Hepatocyte (in vitro differentiated cells): ENCODE measurements around the gene FOXM1. TPM values are rescaled to one million over a fixed set of nuclear protein-coding genes. Genes with fewer than 3 reads are reported as not detected.

Experiments
- DNase-seq: peaks from one replicate; pipeline ENCODE4 v3.0.0-alpha.2; 2016; ENCODE audit warnings: low spot score
- H2AFZ ChIP-seq: fragments of 200-600 bp; sonication (generic); 2 replicates; pipeline ENCODE4 v1.6.0; 2016; ENCODE audit warnings: antibody characterized with exemption, mild to moderate bottlenecking
- H3K27ac ChIP-seq: fragments of 200-600 bp; sonication (generic); 2 replicates; pipeline ENCODE4 v1.5.1; 2016; ENCODE audit warnings: mild to moderate bottlenecking
- H3K27me3 ChIP-seq: fragments of 200-600 bp; sonication (generic); 2 replicates; pipeline ENCODE4 v1.6.1; 2016
- H3K36me3 ChIP-seq: fragments of 200-600 bp; sonication (generic); replicated peaks from 2 replicates; pipeline ENCODE4 v1.5.1; 2016; ENCODE audit warnings: low read depth; ENCODE audit not compliant: insufficient read depth
- H3K4me1 ChIP-seq: fragments of 200-600 bp; sonication (generic); 2 replicates; pipeline ENCODE4 v1.5.1; 2016; ENCODE audit warnings: mild to moderate bottlenecking, moderate library complexity; ENCODE audit not compliant: insufficient read depth
- H3K4me2 ChIP-seq: fragments of 200-600 bp; sonication (generic); 2 replicates; pipeline ENCODE4 v1.6.0; 2016
- H3K4me3 ChIP-seq: fragments of 200-600 bp; sonication (generic); 2 replicates; pipeline ENCODE4 v1.5.1; 2016; ENCODE audit warnings: mild to moderate bottlenecking
- H3K79me2 ChIP-seq: fragments of 200-600 bp; sonication (generic); 2 replicates; pipeline ENCODE4 v1.6.0; 2017; ENCODE audit warnings: mild to moderate bottlenecking
- H3K9me2 ChIP-seq: fragments of 200-600 bp; sonication (generic); replicated peaks from 2 replicates; pipeline ENCODE4 v1.6.0; 2017; ENCODE audit warnings: mild to moderate bottlenecking; ENCODE audit not compliant: insufficient read depth
- H3K9me3 ChIP-seq: fragments of 200-600 bp; sonication (generic); 2 replicates; pipeline ENCODE4 v1.5.1; 2016; ENCODE audit warnings: low read depth, mild to moderate bottlenecking
- H4K20me1 ChIP-seq: fragments of 200-600 bp; sonication (generic); 2 replicates; pipeline ENCODE4 v1.6.0; 2016; ENCODE audit warnings: mild to moderate bottlenecking; ENCODE audit not compliant: insufficient read depth, poor library complexity, severe bottlenecking
- CTCF ChIP-seq: fragments of 200-600 bp; sonication (generic); IDR thresholded peaks from 2 replicates; pipeline ENCODE4 v1.5.1; 2016; ENCODE audit warnings: antibody characterized with exemption, mild to moderate bottlenecking; ENCODE audit not compliant: poor library complexity
- EZH2 ChIP-seq: fragments of 200-600 bp; sonication (generic); IDR thresholded peaks from 2 replicates; pipeline ENCODE4 v1.6.1; 2016; ENCODE audit warnings: antibody characterized with exemption, mild to moderate bottlenecking, borderline replicate concordance
- EZH2phosphoT487 ChIP-seq: fragments of 200-600 bp; sonication (generic); IDR thresholded peaks from one replicate; pipeline ENCODE4 v1.6.1; 2018; ENCODE audit warnings: antibody characterized with exemption, mild to moderate bottlenecking, low read depth, moderate library complexity; ENCODE audit not compliant: unreplicated experiment, severe bottlenecking
- WGBS: methylation state at CpG from one replicate; pipeline ENCODE4 v1.1.6; 2016; ENCODE audit warnings: low lambda C conversion rate; ENCODE audit errors: missing lambda C conversion rate; 5-methylcytosine and 5-hydroxymethylcytosine counted together
- polyA plus RNA-seq: library from polyadenylated mRNA; unstranded; fragments of >200 nt; fragmentation: Nextera tagmentation; extraction: Ambion mirVana; gene quantifications from 2 replicates; pipeline ENCODE4 v1.2.1, GENCODE V29; 2016
- total RNA-seq: library from RNA; depleted of rRNA; stranded (reverse); fragments of >200 nt; gene quantifications from 2 replicates; pipeline ENCODE4 v1.2.3, GENCODE V29; 2014

The FOXM1 gene
- total and polyA plus RNA-seq, 2 experiments from 2014 or later: 6.8 to 11.0 TPM

DNA sequence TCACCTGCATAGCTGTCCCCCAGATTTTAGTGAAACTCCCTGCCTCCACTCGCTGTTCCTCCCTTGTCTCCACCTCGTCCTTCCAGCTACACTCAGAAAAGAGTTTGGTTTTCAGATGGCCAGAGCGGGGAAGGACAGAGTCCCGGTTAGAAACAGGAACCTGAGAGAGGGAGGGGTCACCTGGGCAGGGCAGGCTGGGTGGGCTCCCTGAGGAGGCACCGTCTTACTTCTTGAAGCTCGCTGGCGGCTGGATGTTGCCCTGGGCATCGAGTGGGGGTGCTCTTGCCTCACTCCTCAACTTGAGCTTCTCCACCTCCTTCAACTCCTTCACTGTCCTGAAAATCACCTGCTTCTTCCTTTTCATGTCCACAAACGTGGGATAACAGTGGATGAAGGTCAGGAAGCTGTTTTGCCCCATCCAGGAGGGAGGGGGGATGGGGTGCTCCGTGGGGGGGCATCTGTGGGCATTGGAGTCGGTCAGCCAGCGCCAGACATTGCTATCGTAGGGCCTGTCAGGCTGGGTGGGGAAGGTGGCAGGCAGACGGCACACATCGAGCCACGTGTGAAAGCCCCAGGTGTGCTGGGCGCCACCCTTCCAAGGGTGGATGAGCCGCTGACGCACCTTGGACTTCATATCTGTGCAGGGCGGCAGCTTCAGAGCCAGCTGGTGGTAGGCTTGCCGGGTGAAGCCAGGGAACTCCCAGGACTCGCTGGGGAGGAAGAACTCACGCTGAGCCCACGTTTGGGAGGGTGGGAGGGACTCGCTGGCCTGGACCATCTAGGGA, 22.1 kb downstream of the FOXM1 start:
- Histone ChIP-seq H4K20me1 (no peaks in the 10 kb centered on the region), H3K36me3 (no peaks in the 10 kb centered on the region), H3K27ac (no peak overlapping the region), H3K9me2 (no peaks in the 10 kb centered on the region), H3K27me3 (no peaks in the 10 kb centered on the region), H3K4me1 (no peaks in the 10 kb centered on the region), H2AFZ (no peak overlapping the region), H3K4me3 (no peak overlapping the region), H3K9me3 (no peaks in the 10 kb centered on the region), H3K79me2 (no peaks in the 10 kb centered on the region), H3K4me2 (no peak overlapping the region)
- no peak for DNase-seq
- WGBS: 86% methylated on average over 24 of the region's 25 CpGs
- TF ChIP-seq EZH2 (no peak), EZH2phosphoT487 (no peak), CTCF (no peak)

DNA sequence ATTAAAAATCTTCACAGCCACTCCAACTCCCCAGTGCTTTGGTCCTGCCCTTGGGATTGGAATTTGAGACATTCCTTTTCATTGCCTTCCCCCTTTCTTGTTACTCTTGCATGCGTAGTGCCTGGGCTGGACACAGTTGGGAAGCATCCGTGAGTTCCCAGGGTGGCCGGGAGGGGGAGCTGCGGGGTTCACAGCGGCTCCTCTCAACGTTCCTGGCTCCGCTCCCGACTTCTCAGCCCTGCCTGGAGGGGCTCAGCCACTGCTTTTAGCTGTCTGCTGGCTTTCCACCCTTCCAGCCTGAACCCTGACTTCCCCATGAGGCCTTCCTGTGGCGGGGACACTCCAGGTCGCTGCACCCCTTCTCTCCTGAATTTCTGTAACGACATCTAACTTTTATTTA, 23.3 kb downstream of the FOXM1 start:
- WGBS: 18% methylated on average over 11 of the region's 11 CpGs
- TF ChIP-seq EZH2 (no peak), CTCF (peak; percentile 80), EZH2phosphoT487 (no peak)

DNA sequence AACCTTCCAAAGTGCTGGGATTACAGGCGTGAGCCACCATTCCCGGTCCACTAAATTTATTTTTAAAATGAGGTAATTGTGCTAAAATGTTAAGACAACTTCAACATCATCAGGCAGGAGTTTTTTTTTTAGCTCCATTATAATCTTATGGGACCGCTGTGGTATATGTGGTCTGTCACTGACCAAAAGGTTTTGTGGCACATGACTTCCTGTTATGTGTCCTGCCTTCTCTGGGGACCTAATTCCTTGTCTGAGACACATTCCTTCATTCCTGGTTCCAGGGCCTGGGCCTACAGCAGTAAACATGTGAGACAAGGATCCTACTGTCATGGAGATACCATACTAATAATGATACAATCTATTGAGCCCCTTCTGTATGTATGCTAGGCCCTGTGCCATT, 25.0 kb downstream of the FOXM1 start:
- Histone ChIP-seq H3K79me2 (no peaks in the 10 kb centered on the region), H3K9me2 (no peaks in the 10 kb centered on the region), H3K27ac (no peak overlapping the region), H3K4me1 (peaks cover 7% of the 10 kb centered on the region), H3K27me3 (no peaks in the 10 kb centered on the region), H4K20me1 (no peaks in the 10 kb centered on the region), H3K4me2 (no peak overlapping the region), H3K9me3 (no peaks in the 10 kb centered on the region), H2AFZ (no peak overlapping the region), H3K4me3 (no peak overlapping the region), H3K36me3 (no peaks in the 10 kb centered on the region)
- no peak for TF ChIP-seq EZH2
- TF ChIP-seq CTCF: no peak
- no peak for TF ChIP-seq EZH2phosphoT487
- DNase-seq: no peak
- WGBS: 100% methylated on average over 3 of the region's 3 CpGs

More for the DNA sequence above, 23.3 kb downstream of the FOXM1 start:
- no peaks in the 10 kb centered on the region for H3K27me3 ChIP-seq
- DNase-seq: peak; percentile 89
- peaks cover 3% of the 10 kb centered on the region for H3K4me1 ChIP-seq
- no peak overlapping the region for H3K4me2 ChIP-seq
- H3K36me3 ChIP-seq: no peaks in the 10 kb centered on the region
- H2AFZ ChIP-seq: no peak overlapping the region
- H3K4me3 ChIP-seq: no peak overlapping the region
- no peak overlapping the region for H3K27ac ChIP-seq
- no peaks in the 10 kb centered on the region for H3K9me3 ChIP-seq
- no peaks in the 10 kb centered on the region for H4K20me1 ChIP-seq
- no peaks in the 10 kb centered on the region for H3K9me2 ChIP-seq
- H3K79me2 ChIP-seq: no peaks in the 10 kb centered on the region

DNA sequence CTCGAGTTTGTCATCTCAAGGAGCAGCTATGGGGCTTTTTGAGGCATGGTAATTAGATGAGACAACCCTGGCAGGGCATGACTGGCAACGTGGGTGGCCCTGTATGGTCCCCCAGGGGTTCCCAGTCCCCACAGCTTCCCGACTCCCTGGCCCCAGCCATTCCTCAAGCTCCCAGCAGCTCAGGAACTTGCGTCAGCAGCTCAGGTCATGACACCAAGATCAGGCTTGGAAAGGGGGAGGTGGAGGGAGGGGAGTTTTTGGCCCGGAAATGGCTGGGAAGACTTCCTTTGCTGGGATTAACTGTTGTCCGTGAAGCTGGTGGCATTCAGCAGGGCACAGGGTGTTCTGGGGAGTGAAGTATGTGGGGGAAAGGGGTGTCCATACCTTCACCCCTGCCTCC, 31.7 kb downstream of the FOXM1 start:
- 39% methylated on average over 6 of the region's 6 CpGs for WGBS
- Histone ChIP-seq H2AFZ (no peak overlapping the region), H3K79me2 (no peaks in the 10 kb centered on the region), H4K20me1 (no peaks in the 10 kb centered on the region), H3K4me2 (peak overlapping the region; percentile 53), H3K27me3 (no peaks in the 10 kb centered on the region), H3K9me2 (no peaks in the 10 kb centered on the region), H3K4me3 (no peak overlapping the region), H3K9me3 (no peaks in the 10 kb centered on the region), H3K4me1 (peaks cover 11% of the 10 kb centered on the region), H3K27ac (no peak overlapping the region), H3K36me3 (no peaks in the 10 kb centered on the region)
- no peak for DNase-seq
- TF ChIP-seq EZH2 (no peak), EZH2phosphoT487 (no peak), CTCF (no peak)
